Gastroesophageal sphincter (tissue), 3 donors: ENCODE data around the gene INO80.

Experiments used
- POLR2AphosphoS5 ChIP-seq: sonication (generic); formaldehyde crosslinking; IDR thresholded peaks from one replicate; pipeline ENCODE4 v1.6.1; 2017; ENCODE audit warnings: antibody characterized with exemption
- TF ChIP-seq, protein P1 (sequence below), 4 experiments: fragments of 200-600 bp in 2 of 4; fragments of 450-650 bp in 2 of 4; sonication (generic) in 1 of 4; IDR thresholded peaks; one replicate each; pipeline ENCODE4 v1.5.1; 2017 to 2019; ENCODE audit warnings: antibody characterized with exemption in 4 of 4, mild to moderate bottlenecking in 2 of 4, moderate library complexity in 2 of 4

DNA sequence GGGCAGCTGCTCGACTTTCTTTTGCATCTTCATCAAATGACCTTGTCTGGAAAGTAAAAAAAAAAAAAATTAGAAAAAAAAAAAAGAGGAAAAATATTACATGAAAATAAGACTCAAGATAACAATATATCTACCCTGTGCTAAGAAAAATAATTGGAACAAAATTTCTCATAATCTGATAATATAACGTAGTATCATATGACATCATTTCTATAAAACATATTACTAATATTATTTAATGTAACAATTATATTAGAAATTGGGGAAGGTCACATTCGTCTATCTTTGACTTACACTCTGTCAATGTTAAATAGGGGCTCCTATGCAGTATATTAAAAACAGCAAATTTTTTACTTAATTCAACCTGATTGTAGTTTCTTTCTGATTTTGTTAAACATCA is 44.1 kb downstream of the INO80 start:
- TF ChIP-seq, protein P1, sequence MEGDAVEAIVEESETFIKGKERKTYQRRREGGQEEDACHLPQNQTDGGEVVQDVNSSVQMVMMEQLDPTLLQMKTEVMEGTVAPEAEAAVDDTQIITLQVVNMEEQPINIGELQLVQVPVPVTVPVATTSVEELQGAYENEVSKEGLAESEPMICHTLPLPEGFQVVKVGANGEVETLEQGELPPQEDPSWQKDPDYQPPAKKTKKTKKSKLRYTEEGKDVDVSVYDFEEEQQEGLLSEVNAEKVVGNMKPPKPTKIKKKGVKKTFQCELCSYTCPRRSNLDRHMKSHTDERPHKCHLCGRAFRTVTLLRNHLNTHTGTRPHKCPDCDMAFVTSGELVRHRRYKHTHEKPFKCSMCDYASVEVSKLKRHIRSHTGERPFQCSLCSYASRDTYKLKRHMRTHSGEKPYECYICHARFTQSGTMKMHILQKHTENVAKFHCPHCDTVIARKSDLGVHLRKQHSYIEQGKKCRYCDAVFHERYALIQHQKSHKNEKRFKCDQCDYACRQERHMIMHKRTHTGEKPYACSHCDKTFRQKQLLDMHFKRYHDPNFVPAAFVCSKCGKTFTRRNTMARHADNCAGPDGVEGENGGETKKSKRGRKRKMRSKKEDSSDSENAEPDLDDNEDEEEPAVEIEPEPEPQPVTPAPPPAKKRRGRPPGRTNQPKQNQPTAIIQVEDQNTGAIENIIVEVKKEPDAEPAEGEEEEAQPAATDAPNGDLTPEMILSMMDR (IDR thresholded peaks at IDR 0.05) = no peak
- TF ChIP-seq POLR2AphosphoS5 = no peak
